HepG2 (cell line): ENCODE measurements around the gene FBXO10. TPM values are rescaled to one million over a fixed set of nuclear protein-coding genes. Genes with fewer than 3 reads are reported as not detected.

Source experiments
- AKNA ChIP-seq: sonication (generic); formaldehyde crosslinking; IDR thresholded peaks from 2 replicates; pipeline ENCODE4 v1.4.0; 2020; ENCODE audit warnings: missing genetic modification reagents, borderline replicate concordance
- ARNTL ChIP-seq: sonication (generic); formaldehyde crosslinking; IDR thresholded peaks from 2 replicates; pipeline ENCODE4 v1.4.0; 2020; ENCODE audit warnings: mild to moderate bottlenecking, missing genetic modification reagents
- CREBL2 ChIP-seq: sonication (generic); formaldehyde crosslinking; IDR thresholded peaks from 2 replicates; pipeline ENCODE4 v1.8.1; 2023; ENCODE audit warnings: missing genetic modification reagents, mild to moderate bottlenecking, borderline replicate concordance
- HMGXB3 ChIP-seq: sonication (generic); formaldehyde crosslinking; IDR thresholded peaks from 2 replicates; pipeline ENCODE4 v1.4.0; 2020; ENCODE audit warnings: missing genetic modification reagents, borderline replicate concordance
- KMT2A ChIP-seq: sonication (generic); formaldehyde crosslinking; IDR thresholded peaks from 2 replicates; pipeline ENCODE4 v1.4.0; 2020; ENCODE audit warnings: missing genetic modification reagents
- MTA1 ChIP-seq: sonication (generic); formaldehyde crosslinking; IDR thresholded peaks from 2 replicates; pipeline ENCODE4 v1.4.0; 2020; ENCODE audit warnings: missing genetic modification reagents, mild to moderate bottlenecking, borderline replicate concordance
- SMYD3 ChIP-seq: sonication (generic); formaldehyde crosslinking; IDR thresholded peaks from 2 replicates; pipeline ENCODE4 v1.8.1; 2023; ENCODE audit warnings: mild to moderate bottlenecking, missing genetic modification reagents
- TBX2 ChIP-seq: sonication (generic); formaldehyde crosslinking; IDR thresholded peaks from 2 replicates; pipeline ENCODE4 v1.5.0; 2020; ENCODE audit warnings: missing genetic modification reagents, mild to moderate bottlenecking, borderline replicate concordance
- ZFP41 ChIP-seq: sonication (generic); formaldehyde crosslinking; IDR thresholded peaks from 2 replicates; pipeline ENCODE4 v1.4.0; 2020; ENCODE audit warnings: mild to moderate bottlenecking, missing genetic modification reagents, borderline replicate concordance
- ZNF232 ChIP-seq: sonication (generic); formaldehyde crosslinking; IDR thresholded peaks from 2 replicates; pipeline ENCODE4 v1.4.0; 2020; ENCODE audit warnings: missing genetic modification reagents, borderline replicate concordance
- ZNF280D ChIP-seq: sonication (generic); formaldehyde crosslinking; IDR thresholded peaks from 2 replicates; pipeline ENCODE4 v1.5.1; 2020; ENCODE audit warnings: mild to moderate bottlenecking, missing genetic modification reagents
- ZNF337 ChIP-seq: sonication (generic); formaldehyde crosslinking; IDR thresholded peaks from 2 replicates; pipeline ENCODE4 v1.5.1; 2020; ENCODE audit warnings: missing genetic modification reagents, low read depth, mild to moderate bottlenecking, borderline replicate concordance
- ZNF430 ChIP-seq: sonication (generic); formaldehyde crosslinking; IDR thresholded peaks from 2 replicates; pipeline ENCODE4 v1.9.0; 2021; ENCODE audit warnings: mild to moderate bottlenecking, missing genetic modification reagents
- ZNF749 ChIP-seq: sonication (generic); formaldehyde crosslinking; IDR thresholded peaks from 2 replicates; pipeline ENCODE4 v1.8.0; 2022; ENCODE audit warnings: mild to moderate bottlenecking, missing genetic modification reagents, moderate library complexity, borderline replicate concordance
- polyA plus RNA-seq, 8 experiments: library from polyadenylated mRNA; depleted of rRNA in 3 of 8; stranded (reverse) in 7 of 8; unstranded in 1 of 8; fragments of >200 nt; fragmentation: Illumina TruSeq in 4 of 8; extraction: Trizol in 4 of 8; gene quantifications; 2 replicates each; pipeline versions ENCODE4 v1.2.1 to v1.2.3, GENCODE V29; 2011 to 2016; ENCODE audit warnings: low read depth in 4 of 8, missing spikeins in 1 of 8, mixed read lengths in 1 of 8; ENCODE audit not compliant: insufficient read depth in 1 of 8
- total RNA-seq, 5 experiments: library from RNA; depleted of rRNA; stranded (reverse); fragments of >200 nt; fragmentation: Illumina TruSeq; extraction: Trizol; gene quantifications; 2 replicates each; pipeline ENCODE4 v1.2.3, GENCODE V29; 2016; ENCODE audit warnings: low read depth in 1 of 5

FBXO10 gene
- total and polyA plus RNA-seq, 2 of the 13 experiments (the other 11 are each of a cell fraction or from before 2014, with no cell fraction given), result 3.1 to 5.1 TPM

- TF ChIP-seq ZNF280D (CRISPR knock-in tag), result peak; percentile 58; the same call in 1 of the 2 replicates
- TF ChIP-seq SMYD3, result peak; percentile 77; the same call in 1 of the 2 replicates
- TF ChIP-seq TBX2 (CRISPR knock-in tag), result peak; percentile 97
- TF ChIP-seq ZNF430 (CRISPR knock-in tag), result peak; percentile 100
- TF ChIP-seq KMT2A (CRISPR knock-in tag), result peak; percentile 97
- TF ChIP-seq CREBL2 (CRISPR knock-in tag), result peak; percentile 60; the same call in 1 of the 2 replicates
- peak; percentile 51; the same call in 1 of the 2 replicates for TF ChIP-seq MTA1 (CRISPR knock-in tag)
- TF ChIP-seq ZFP41 (CRISPR knock-in tag), result peak; percentile 95; the same call in 1 of the 2 replicates
- TF ChIP-seq HMGXB3, result peak; percentile 77; the same call in 1 of the 2 replicates
- peak; percentile 75; the same call in 1 of the 2 replicates for TF ChIP-seq ZNF749
- TF ChIP-seq ZNF337 (CRISPR knock-in tag), result peak; percentile 94; the same call in 1 of the 2 replicates
- peak; percentile 98 for TF ChIP-seq ZNF232 (CRISPR knock-in tag)
- TF ChIP-seq ARNTL (CRISPR knock-in tag), result peak; percentile 40; the same call in 1 of the 2 replicates
- 0 out of 2 replicates have a peak, but pooled peaks have one; percentile 50 for TF ChIP-seq AKNA (CRISPR knock-in tag)
Observed at GRCh38 chr9:37592108-37592951, 16.1 kb upstream of the FBXO10 start, which contains the start of gene TOMM5 (continued).
